ENCODE measurements around the gene BUB1. TPM values are rescaled to one million over a fixed set of nuclear protein-coding genes. Genes with fewer than 3 reads are reported as not detected.

BUB1 gene
- total RNA-seq, 1 donor from 2014 or later = 80.4 TPM

GRCh38 chr2:110714452-110715224 lies 36.8 kb upstream of the BUB1 start:
- no peaks in the 10 kb centered on the region for H3K4me1 Mint-ChIP-seq
- no peaks in the 10 kb centered on the region for H3K36me3 Mint-ChIP-seq (ENCODE audit: low read depth)
- H3K4me3 Mint-ChIP-seq = no peak overlapping the region
- peaks cover 9% of the 10 kb centered on the region for H3K27me3 Mint-ChIP-seq (ENCODE audit: low read depth)
- no peak overlapping the region for H3K27ac Mint-ChIP-seq (ENCODE audit: unreplicated experiment)
- no peak for DNase-seq (ENCODE audit: low read depth, low spot score)
- H3K9me3 Mint-ChIP-seq = no peaks in the 10 kb centered on the region
- TF ChIP-seq, protein P1, sequence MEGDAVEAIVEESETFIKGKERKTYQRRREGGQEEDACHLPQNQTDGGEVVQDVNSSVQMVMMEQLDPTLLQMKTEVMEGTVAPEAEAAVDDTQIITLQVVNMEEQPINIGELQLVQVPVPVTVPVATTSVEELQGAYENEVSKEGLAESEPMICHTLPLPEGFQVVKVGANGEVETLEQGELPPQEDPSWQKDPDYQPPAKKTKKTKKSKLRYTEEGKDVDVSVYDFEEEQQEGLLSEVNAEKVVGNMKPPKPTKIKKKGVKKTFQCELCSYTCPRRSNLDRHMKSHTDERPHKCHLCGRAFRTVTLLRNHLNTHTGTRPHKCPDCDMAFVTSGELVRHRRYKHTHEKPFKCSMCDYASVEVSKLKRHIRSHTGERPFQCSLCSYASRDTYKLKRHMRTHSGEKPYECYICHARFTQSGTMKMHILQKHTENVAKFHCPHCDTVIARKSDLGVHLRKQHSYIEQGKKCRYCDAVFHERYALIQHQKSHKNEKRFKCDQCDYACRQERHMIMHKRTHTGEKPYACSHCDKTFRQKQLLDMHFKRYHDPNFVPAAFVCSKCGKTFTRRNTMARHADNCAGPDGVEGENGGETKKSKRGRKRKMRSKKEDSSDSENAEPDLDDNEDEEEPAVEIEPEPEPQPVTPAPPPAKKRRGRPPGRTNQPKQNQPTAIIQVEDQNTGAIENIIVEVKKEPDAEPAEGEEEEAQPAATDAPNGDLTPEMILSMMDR (conservative IDR thresholded peaks at IDR 0.05) = no peak

DNA sequence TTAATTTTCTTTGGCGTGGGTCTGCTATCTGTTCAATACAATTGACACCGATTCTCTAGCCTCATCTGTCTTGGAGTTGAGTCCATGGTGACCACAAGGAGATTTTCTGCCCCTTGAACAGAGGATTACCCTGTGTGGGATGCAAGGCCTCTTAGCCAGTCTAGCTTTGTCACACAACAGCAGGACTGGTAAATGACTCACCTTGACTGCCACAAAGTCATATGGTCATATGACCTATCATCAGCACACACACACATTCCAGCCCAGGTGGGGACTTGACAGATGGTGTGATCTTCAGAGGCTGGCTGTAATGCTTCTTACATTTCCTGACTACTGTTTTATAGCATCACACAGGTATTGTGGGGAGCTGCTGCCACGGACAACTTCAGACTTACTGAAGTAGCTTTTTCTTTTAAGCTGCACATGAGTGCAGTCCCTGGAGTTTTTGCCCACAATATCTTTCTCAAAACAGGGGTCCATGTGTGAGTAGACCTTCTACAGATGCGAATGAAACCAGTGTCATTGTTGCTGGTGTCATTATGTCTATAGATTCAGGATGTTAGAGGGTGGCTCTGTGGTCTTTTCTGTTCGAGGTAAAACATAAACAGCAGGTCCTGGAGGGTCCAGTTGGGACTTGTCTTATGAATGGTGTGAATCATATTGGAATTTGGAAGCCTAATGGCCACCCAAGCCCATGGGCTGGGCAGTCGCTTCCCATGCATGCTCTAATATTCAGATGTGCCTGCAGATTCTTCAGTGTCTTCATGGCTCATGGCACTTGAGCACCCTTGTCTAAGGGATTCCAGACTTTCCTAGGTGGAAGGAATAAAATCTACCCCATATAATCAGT lies 35.9 kb upstream of the BUB1 start:
- H3K27ac Mint-ChIP-seq (ENCODE audit: unreplicated experiment) = no peak overlapping the region
- no peaks in the 10 kb centered on the region for H3K9me3 Mint-ChIP-seq
- no peaks in the 10 kb centered on the region for H3K4me1 Mint-ChIP-seq
- H3K36me3 Mint-ChIP-seq (ENCODE audit: low read depth) = no peaks in the 10 kb centered on the region
- no peak for DNase-seq (ENCODE audit: low read depth, low spot score)
- H3K27me3 Mint-ChIP-seq (ENCODE audit: low read depth) = peaks cover 10% of the 10 kb centered on the region
- TF ChIP-seq, protein P1 (conservative IDR thresholded peaks at IDR 0.05) = no peak
- no peak overlapping the region for H3K4me3 Mint-ChIP-seq

DNA sequence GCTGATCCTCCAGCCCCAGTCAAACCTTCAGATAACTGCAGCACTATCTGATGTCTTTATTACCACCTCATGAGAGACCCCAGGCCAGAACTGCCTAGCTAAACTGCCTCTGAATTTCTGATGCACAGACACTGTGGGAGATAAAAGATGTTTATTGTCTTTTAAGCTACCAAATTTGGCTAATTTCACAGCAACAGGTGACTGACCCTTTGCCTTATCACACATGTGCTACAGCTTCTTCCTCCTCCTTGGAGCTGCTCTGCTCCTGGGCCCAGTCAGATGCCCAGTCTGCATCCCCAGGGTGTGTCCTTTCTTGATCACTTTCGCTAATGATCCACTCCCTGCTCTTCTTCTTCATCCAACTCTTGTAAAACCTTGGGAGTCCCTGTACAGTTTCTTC lies 34.9 kb upstream of the BUB1 start:
- Mint-ChIP-seq H3K4me3 (no peak overlapping the region), H3K27ac (ENCODE audit: unreplicated experiment) (no peak overlapping the region), H3K4me1 (no peaks in the 10 kb centered on the region), H3K9me3 (no peaks in the 10 kb centered on the region), H3K36me3 (ENCODE audit: low read depth) (no peaks in the 10 kb centered on the region), H3K27me3 (ENCODE audit: low read depth) (peaks cover 19% of the 10 kb centered on the region)
- TF ChIP-seq, protein P1 (conservative IDR thresholded peaks at IDR 0.05) = no peak
- no peak for DNase-seq (ENCODE audit: low read depth, low spot score)

GRCh38 chr2:110708455-110708854 lies 30.6 kb upstream of the BUB1 start:
- H3K27me3 Mint-ChIP-seq (ENCODE audit: low read depth) = peaks cover 19% of the 10 kb centered on the region
- H3K4me3 Mint-ChIP-seq = no peak overlapping the region
- H3K9me3 Mint-ChIP-seq = no peaks in the 10 kb centered on the region
- TF ChIP-seq, protein P1 (conservative IDR thresholded peaks at IDR 0.05) = no peak
- H3K27ac Mint-ChIP-seq (ENCODE audit: unreplicated experiment) = no peak overlapping the region
- H3K36me3 Mint-ChIP-seq (ENCODE audit: low read depth) = no peaks in the 10 kb centered on the region
- DNase-seq (ENCODE audit: low read depth, low spot score) = no peak
- no peaks in the 10 kb centered on the region for H3K4me1 Mint-ChIP-seq

DNA sequence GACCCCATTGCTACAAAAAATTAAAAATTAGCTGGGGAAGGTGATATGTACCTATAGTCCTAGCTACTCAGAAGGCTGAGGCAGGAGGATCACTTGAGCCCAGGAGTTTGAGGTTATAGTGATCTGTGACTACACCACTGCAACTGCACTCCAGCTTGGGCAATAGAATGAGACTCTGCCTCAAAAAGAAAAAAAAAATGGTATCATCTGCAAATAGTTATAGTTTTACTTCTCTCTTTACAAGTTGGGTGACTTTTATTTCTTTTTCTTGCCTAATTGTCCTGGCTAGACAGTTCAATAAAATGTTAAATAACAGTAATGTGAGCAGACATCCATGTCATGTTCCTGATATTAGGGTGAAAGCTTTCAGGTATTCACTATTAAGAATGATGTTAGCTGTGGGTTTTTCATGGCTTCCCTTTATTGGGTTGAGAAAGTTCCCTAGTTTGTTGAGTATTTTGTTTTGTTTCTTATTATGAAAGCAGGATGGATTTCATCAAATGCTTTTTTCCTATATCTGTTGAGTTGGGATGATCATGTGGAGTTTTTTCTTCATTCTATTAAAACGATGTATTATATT lies 29.6 kb upstream of the BUB1 start:
- Mint-ChIP-seq H3K27me3 (ENCODE audit: low read depth) (peaks cover 23% of the 10 kb centered on the region), H3K4me3 (no peak overlapping the region), H3K4me1 (no peaks in the 10 kb centered on the region), H3K27ac (ENCODE audit: unreplicated experiment) (no peak overlapping the region), H3K36me3 (ENCODE audit: low read depth) (no peaks in the 10 kb centered on the region), H3K9me3 (no peaks in the 10 kb centered on the region)
- TF ChIP-seq, protein P1 (conservative IDR thresholded peaks at IDR 0.05) = no peak
- DNase-seq (ENCODE audit: low read depth, low spot score) = no peak
